NCI-H2196 (cell line): ENCODE results near the gene MIEF1.

Source experiments
- DNase-seq: peaks from one replicate; lab custom pipeline; 2025; ENCODE audit not compliant: unreplicated experiment; lab: John Stamatoyannopoulos, UW

MIEF1 gene

DNA sequence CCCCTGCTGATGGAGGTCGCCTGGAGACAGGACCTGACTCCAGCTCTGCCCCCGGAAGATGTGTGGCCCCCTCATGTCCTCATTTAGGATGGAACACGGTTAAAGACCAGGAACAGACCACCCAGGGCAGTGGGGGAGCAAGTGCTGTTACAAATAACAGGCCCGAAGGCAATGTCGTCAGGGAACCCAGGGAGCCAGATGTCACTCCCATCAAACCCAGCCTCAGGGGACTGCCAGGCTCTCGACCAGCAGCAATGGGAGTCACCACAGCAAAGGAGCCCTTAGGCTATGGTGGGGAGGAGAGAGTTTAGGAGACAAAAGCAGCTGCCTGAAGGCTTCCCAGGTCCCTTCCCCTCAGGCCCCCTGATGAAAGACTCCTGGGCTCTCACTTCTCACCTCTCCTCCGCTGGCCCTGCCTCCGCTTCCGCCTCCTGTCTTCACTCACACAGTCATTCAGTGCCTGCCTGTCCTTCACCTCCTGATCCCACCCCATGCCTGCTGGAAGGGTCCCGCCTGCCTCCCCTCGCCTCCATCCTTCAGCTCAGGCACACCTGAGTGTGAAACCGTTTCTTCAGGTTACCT lies 26.1 kb downstream of the MIEF1 start:
- DNase-seq, result no peak

DNA sequence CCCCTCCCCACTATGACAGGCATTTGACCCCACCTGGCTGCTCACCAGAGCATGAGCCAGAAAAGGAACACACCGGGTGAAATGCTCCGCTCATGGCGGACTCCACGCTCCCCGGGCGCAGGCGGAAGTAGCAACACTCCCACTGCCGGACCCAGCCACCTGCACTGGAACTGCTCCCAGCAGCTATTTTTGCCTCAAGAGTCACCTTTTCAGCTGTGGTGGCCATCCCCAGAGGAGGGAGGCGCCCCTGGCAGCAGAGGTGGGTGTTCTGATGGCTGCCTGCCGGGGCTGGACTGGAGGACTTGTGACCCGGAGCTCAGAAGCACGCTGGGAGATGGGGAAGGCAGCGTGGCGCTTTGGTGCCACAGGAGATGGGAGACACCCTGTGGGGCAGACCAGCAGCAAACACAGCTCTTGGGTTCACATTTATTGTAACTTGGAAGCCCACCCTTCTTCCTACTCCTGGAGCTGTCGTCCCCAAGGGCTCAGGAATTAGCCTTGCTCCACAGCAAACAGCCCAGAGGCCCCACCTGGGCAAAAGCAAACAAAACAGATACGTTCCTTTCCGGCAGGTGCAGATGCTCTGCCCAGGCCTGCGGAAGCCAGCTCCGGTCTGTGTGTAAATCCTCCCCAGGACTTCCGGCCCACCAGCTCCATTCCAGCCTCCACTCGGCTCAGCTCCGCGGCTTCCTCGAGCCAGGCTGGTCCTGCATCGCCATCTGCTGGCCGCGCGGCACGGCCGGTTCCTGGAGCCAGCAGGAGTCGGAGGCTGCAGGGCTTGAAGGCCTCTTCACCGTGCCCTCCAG lies 26.8 kb downstream of the MIEF1 start:
- DNase-seq, result peak; percentile 86

DNA sequence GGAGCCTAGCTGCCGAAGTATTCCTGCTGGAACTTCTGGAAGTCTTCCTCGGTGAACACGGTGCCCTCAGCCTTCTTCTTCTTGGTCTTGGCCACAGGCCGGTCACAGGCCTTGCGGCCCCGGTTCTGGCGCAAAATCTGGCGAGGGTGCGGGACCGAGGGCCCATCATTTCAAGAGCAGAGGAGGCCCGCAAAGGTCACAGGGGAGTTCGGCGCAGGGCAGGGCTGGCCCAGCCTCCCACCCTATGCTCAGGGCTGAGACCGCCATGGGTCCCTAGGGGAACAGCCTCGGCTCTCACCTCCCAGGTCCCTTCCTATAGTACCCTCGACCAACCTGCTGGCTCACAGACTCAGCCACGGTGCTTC lies 27.4 kb downstream of the MIEF1 start:
- no peak for DNase-seq

GRCh38 chr22:39530116-39530515 lies 28.0 kb downstream of the MIEF1 start:
- DNase-seq, result no peak

DNA sequence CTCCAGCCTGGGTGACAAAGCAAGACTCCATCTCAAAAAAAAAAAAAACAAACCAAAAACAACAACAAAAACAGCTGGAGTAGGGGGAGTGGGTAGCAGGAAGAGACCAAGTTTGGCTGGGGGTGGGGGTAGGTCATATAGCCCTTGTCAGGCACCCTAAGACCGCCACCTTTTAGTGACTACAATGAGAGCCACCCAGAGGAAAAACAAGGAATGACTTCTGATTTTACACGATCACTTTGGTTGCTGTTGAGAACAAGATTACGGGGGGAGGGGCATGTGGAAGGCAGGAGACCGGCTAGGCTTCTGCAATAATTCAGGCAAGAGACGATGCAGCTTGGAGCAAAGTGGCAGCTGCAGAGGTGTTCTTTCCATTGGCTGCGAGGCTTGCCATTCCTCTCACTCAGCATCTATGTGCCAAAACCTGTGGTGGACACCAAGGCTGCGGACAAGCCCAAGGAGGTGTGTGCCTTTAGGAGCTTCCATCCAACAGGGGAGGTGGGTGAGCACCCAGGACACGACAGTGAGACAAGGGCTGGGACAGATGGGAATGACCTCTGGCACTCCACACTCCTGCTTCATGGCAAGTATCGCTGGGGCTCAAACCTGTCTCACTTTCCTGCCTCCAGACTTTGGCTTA lies 28.7 kb downstream of the MIEF1 start:
- no peak for DNase-seq

GRCh38 chr22:39532215-39533073 lies 30.4 kb downstream of the MIEF1 start, which contains the start of gene RPS19BP1:
Gene RPS19BP1, minus strand, starts transcription at chr22:39532748. Its CDS starts 10 bp downstream, at chr22:39532738.
- DNase-seq, result peak; percentile 90

- DNase-seq, result no peak
Measured at GRCh38 chr22:39534092-39534506, 32.0 kb downstream of the MIEF1 start.

- DNase-seq, result peak; percentile 58
Measured at GRCh38 chr22:39534591-39535356, 32.7 kb downstream of the MIEF1 start.

DNA sequence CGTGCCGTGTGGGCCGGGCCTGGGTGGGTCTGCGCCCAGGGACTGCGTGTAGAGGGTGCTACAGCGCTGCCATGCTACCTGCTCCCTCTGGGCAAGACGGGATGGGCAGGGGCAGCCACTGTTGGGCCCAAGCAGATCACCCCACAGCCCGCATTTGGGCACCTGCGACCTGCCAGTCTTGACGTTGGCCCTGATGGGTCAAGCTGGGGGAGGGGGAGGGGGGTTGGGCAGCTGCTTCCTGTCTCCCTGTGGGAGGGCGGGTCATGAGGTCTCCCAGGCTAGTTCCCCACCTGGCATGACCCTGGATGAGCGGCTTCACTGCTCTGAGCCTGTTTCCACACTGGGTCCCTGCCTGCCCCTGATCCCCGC lies 33.3 kb downstream of the MIEF1 start:
- no peak for DNase-seq

DNA sequence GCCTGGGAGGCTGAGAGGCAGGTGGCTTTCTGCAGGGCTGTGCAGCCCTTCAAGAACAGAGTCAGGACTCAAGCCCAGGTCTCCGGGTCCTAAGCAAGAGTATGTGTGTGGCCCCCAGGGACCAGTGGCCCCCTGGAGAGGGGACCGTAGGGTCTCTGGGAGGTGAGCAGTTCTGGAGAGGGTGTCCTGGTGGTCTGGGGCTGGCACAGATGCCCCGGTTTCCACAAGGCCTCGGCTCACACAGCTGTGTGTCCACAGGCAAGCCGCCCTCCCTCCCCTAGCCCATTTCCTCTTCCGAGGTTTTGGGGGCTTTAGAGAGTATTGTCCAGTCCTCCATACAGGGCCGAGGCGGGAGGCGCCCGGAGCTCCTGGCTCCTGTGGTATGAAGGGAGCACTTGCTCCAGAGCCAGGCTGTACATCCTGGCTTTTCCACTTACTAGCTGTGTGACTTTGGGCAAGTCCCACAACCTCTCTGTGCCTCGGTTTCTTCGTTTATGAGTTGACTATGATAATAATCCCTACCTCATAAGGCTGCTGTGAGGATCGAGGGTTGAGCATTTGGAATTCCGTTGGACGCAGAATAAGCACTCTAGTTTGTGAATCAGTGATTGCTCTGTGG lies 33.9 kb downstream of the MIEF1 start:
- no peak for DNase-seq

DNA sequence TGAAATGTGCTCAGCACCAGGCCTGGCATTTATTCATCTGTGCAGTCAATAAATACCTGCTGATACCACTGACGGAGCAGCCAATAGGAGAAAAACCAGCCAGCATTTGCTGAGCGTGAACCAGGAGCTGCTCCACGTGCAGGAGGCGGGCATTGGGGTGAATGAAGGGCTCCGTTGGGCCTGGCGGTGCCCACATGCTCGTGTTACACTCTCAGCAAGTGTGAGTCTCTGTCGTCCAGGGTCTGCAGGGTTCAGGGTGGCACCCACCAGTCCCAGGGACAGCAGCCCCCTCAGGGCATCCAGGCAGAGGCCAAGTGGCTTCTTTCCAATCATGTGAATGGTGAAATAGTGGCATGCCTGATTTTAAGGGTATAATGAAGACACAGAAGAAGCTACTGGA lies 34.6 kb downstream of the MIEF1 start:
- no peak for DNase-seq

GRCh38 chr22:39537975-39538374 lies 35.9 kb downstream of the MIEF1 start:
- no peak for DNase-seq

DNA sequence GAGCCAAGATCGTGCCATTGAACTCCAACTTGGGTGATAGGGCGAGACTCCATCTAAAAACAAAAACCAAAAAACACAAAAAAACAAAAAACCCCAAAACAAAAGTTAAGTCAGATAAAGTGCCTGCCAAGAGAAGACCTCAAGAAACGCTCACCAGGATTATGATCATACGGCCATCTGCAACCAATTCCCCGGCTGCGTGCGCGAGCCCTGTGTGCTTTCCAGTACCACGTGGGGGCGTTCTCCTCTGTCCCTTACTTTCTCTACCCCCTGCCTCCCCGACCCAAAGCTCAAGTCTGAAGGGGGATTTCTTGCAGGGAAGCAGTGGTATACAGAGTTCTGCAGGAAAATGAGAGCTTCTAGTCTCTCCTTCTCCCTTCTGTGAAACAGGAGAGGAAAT lies 41.0 kb downstream of the MIEF1 start:
- no peak for DNase-seq

- no peak for DNase-seq
Measured at GRCh38 chr22:39545386-39546365, 43.6 kb downstream of the MIEF1 start.

DNA sequence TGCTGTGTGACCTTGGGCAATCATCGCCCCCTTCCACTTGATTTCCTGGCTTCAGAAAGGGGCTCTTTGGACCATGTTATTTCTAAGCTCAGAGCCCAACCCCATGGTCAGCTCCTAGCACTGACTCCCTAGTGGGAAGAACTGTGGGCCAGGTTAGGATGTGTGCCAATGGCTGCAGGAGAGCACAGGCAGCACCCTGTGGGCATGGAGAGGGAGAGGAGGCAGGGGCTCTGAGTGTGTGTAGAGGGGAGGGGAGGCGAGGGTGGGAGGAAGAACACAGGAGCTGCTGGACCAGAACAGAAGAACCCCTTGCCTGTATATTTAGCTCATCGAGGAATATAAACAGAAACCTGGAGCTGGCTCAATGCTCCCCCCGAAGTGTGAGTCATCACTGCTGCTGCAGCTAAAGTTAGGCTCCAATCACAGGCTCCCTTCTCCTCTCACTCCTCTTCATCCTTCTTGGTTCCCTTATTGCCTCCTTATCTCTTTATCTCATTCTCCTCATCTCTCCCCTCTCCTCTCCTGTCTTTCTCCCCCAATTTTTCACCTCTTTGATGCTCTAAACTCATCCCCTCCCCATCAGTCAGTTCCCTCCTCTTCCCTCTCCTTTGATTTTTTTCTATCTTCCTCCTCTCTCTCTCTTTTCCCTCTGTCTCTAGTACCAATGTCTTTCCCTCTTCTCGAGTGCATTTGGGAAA lies 44.9 kb downstream of the MIEF1 start:
- peak; percentile 6 for DNase-seq

- DNase-seq, result no peak
Measured at GRCh38 chr22:39547587-39547947, 45.5 kb downstream of the MIEF1 start.

- DNase-seq, result no peak
Measured at GRCh38 chr22:39553429-39553828, 51.3 kb downstream of the MIEF1 start.

- no peak for DNase-seq
Measured at GRCh38 chr22:39554151-39554550, 52.1 kb downstream of the MIEF1 start.
